Mesodermal cell (in vitro differentiated cells): ENCODE results near the gene ADARB2.
A peak's percentile ranks its signal among the peaks of the same experiment; 100 is the strongest.

Experiments
- H3K27ac ChIP-seq: 2 replicates; pipeline ENCODE4 v1.7.0; 2013; ENCODE audit warnings: mild to moderate bottlenecking, low read depth, low read length, moderate library complexity; ENCODE audit not compliant: severe bottlenecking
- H3K36me3 ChIP-seq: 2 replicates; pipeline ENCODE4 v1.7.1; 2013; ENCODE audit warnings: mild to moderate bottlenecking, low read length, moderate library complexity; ENCODE audit not compliant: control insufficient read depth, insufficient read depth
- H3K4me1 ChIP-seq: one replicate; pipeline ENCODE4 v1.7.1; 2013; ENCODE audit warnings: mild to moderate bottlenecking, low read length; ENCODE audit not compliant: insufficient read depth, control insufficient read depth, poor library complexity, severe bottlenecking
- H3K4me3 ChIP-seq: 2 replicates; pipeline ENCODE4 v1.7.0; 2013; ENCODE audit warnings: low read length, control low read depth, mild to moderate bottlenecking; ENCODE audit not compliant: insufficient read depth, poor library complexity, severe bottlenecking; ENCODE audit errors: extremely low read depth
- H3K9me3 ChIP-seq: 2 replicates; pipeline ENCODE4 v1.7.1; 2013; ENCODE audit warnings: mild to moderate bottlenecking, low read length, moderate library complexity; ENCODE audit not compliant: control insufficient read depth
- WGBS, 2 experiments: methylation state at CpG; one replicate each; pipeline ENCODE4 v1.1.5; 2013; ENCODE audit warnings: missing lambda C conversion rate in 2 of 2; ENCODE audit not compliant: insufficient coverage in 2 of 2; 5-methylcytosine and 5-hydroxymethylcytosine counted together

Gene ADARB2

GRCh38 chr10:1615186-1615954 is 122.0 kb downstream of the ADARB2 start:
- H3K36me3 ChIP-seq = no peaks in the 10 kb centered on the region
- peaks cover 4% of the 10 kb centered on the region for H3K9me3 ChIP-seq
- no peaks in the 10 kb centered on the region for H3K4me1 ChIP-seq
- 81 to 86% methylated on average over 8 to 10 of the region's 12 CpGs for WGBS, 2 experiments
- H3K27ac ChIP-seq = peak overlapping the region; percentile 93
- H3K4me3 ChIP-seq = no peak overlapping the region

DNA sequence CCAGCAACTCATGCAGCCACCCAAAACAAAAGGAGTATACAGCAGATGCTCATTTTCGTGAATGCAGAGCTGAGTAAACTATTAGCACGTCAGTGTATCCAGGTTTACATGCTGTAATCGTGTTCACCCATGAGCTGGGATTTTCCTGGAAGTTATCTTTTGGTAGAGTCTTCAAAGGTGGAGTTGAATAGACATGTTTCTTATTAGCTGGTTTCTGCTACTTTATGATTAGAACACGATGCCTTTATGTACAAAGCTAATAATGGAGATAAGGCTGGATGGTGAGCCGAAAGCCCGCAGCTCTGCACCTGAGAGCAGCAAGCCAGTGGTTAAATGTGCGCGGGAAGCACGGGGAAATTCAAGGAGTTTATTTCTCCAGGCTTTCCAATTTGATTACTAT is 123.8 kb downstream of the ADARB2 start:
- H3K36me3 ChIP-seq = no peaks in the 10 kb centered on the region
- no peak overlapping the region for H3K27ac ChIP-seq
- no peaks in the 10 kb centered on the region for H3K4me1 ChIP-seq
- WGBS, 2 experiments = 83 to 88% methylated on average over 6 of the region's 9 CpGs
- no peak overlapping the region for H3K4me3 ChIP-seq
- no peaks in the 10 kb centered on the region for H3K9me3 ChIP-seq

GRCh38 chr10:1612908-1613307 is 124.4 kb downstream of the ADARB2 start:
- H3K36me3 ChIP-seq = no peaks in the 10 kb centered on the region
- H3K4me1 ChIP-seq = no peaks in the 10 kb centered on the region
- H3K9me3 ChIP-seq = no peaks in the 10 kb centered on the region
- 59 to 68% methylated on average over 2 to 3 of the region's 5 CpGs for WGBS, 2 experiments
- no peak overlapping the region for H3K4me3 ChIP-seq
- H3K27ac ChIP-seq = no peak overlapping the region

GRCh38 chr10:1611936-1612550 is 125.3 kb downstream of the ADARB2 start:
- Histone ChIP-seq H3K4me1 (no peaks in the 10 kb centered on the region), H3K36me3 (no peaks in the 10 kb centered on the region), H3K9me3 (no peaks in the 10 kb centered on the region), H3K4me3 (no peak overlapping the region), H3K27ac (no peak overlapping the region)
- 70 to 77% methylated on average over 15 to 18 of the region's 21 CpGs for WGBS, 2 experiments

DNA sequence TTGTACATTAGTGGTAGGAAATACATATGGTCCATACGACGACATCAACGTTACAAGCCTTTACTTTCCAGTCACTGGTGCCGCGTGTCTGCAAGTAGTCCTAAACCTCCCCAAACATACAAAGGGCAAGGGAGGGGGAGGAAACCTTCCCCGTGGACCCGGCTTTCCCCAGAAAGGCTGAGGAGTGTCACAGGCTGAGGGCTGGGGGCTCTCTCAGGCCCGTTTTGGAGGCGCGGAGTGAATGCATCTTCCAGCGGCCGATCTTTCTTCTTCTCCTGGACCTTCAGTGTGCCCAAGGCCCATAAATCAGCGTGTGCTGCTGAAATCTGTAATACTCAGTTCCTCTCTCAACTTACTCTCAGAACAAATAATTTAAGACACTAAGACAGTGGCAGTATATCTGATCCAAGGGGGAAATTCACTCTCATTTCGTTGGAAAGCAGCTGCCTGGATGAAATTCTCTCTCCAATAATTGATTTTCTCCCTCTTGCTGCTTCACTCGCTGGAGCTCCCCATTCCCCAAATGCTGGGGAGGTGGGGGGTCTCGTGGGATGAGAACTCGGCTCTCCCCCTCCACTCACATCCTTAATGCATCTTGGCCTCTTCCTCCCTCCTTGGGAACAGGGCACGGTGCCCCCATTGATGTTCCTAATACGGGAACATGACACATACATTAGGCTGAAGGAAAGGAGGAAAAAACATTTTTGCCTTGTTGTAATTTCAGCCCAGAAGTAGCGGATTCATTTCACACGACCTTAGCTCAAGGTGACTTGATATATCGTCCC is 126.1 kb downstream of the ADARB2 start:
- Histone ChIP-seq H3K4me3 (no peak overlapping the region), H3K27ac (no peak overlapping the region), H3K4me1 (no peaks in the 10 kb centered on the region), H3K9me3 (no peaks in the 10 kb centered on the region), H3K36me3 (no peaks in the 10 kb centered on the region)
- WGBS, 2 experiments = 85 to 95% methylated on average over 10 to 12 of the region's 22 CpGs

- H3K4me1 ChIP-seq = no peaks in the 10 kb centered on the region
- no peak overlapping the region for H3K27ac ChIP-seq
- no peak overlapping the region for H3K4me3 ChIP-seq
- H3K36me3 ChIP-seq = no peaks in the 10 kb centered on the region
- WGBS, 2 experiments = 78 to 83% methylated on average over 11 of the region's 11 CpGs
- no peaks in the 10 kb centered on the region for H3K9me3 ChIP-seq
Observed at GRCh38 chr10:1609648-1609970, 127.7 kb downstream of the ADARB2 start.

- Histone ChIP-seq H3K36me3 (no peaks in the 10 kb centered on the region), H3K4me3 (no peak overlapping the region), H3K4me1 (no peaks in the 10 kb centered on the region), H3K27ac (no peak overlapping the region), H3K9me3 (no peaks in the 10 kb centered on the region)
- WGBS, 2 experiments = 21 to 26% methylated on average over 20 to 25 of the region's 28 CpGs
Observed at GRCh38 chr10:1608851-1609647, 128.3 kb downstream of the ADARB2 start.

DNA sequence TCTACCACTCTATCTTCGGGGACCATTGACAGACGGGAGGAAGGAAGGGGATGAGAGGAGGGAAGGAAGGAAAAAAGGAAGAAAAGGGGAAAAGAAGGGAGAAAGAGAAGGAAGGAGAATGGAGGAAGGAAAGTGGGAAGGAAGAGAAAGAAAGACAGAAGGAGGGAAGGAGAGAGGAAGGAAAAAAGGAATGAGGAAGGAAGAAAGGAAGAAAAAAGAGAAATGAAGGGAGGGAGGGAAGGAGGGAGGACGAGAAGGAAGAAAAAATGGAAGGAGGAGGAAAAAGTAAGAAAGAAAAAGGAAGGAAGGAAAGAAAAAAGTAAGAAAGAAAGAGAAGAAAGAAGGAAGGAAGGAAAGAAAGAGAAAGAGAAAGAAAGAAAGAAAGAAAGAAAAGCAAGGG is 128.9 kb downstream of the ADARB2 start:
- no peak overlapping the region for H3K27ac ChIP-seq
- no peaks in the 10 kb centered on the region for H3K36me3 ChIP-seq
- WGBS, 2 experiments = 73 to 81% methylated on average over 1 to 3 of the region's 3 CpGs
- no peaks in the 10 kb centered on the region for H3K9me3 ChIP-seq
- no peak overlapping the region for H3K4me3 ChIP-seq
- H3K4me1 ChIP-seq = no peaks in the 10 kb centered on the region

DNA sequence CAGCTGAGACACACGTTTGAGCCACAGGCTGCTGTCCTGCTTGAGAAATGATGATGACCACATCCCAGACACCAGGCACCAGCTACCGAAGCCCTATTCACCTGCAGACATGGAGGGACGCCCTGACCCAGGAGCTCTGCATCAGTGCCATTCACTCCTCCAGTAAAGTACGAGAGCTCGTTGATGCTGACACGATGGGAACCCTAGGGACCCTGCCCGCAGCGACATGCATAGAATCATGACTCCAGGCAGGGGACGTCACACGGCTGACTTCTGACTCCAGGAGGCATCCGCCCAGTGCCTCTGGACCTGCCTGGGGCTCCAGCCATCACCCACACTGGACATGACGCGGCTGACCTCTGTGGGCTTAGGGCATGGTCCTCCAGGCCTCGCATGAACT is 129.9 kb downstream of the ADARB2 start:
- WGBS, 2 experiments = 88 to 92% methylated on average over 10 to 11 of the region's 14 CpGs
- no peak overlapping the region for H3K27ac ChIP-seq
- no peaks in the 10 kb centered on the region for H3K36me3 ChIP-seq
- H3K4me1 ChIP-seq = no peaks in the 10 kb centered on the region
- H3K4me3 ChIP-seq = no peak overlapping the region
- no peaks in the 10 kb centered on the region for H3K9me3 ChIP-seq
